Measurements from ENCODE around the gene ATP9B.

GRCh38 chr18:79108549-79109215 is 39.5 kb downstream of the ATP9B start:
- no peak for TF ChIP-seq POLR2AphosphoS5 (IDR thresholded peaks at IDR 0.05; ENCODE audit: low read depth, low read length)
- TF ChIP-seq, protein P1, sequence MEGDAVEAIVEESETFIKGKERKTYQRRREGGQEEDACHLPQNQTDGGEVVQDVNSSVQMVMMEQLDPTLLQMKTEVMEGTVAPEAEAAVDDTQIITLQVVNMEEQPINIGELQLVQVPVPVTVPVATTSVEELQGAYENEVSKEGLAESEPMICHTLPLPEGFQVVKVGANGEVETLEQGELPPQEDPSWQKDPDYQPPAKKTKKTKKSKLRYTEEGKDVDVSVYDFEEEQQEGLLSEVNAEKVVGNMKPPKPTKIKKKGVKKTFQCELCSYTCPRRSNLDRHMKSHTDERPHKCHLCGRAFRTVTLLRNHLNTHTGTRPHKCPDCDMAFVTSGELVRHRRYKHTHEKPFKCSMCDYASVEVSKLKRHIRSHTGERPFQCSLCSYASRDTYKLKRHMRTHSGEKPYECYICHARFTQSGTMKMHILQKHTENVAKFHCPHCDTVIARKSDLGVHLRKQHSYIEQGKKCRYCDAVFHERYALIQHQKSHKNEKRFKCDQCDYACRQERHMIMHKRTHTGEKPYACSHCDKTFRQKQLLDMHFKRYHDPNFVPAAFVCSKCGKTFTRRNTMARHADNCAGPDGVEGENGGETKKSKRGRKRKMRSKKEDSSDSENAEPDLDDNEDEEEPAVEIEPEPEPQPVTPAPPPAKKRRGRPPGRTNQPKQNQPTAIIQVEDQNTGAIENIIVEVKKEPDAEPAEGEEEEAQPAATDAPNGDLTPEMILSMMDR (IDR thresholded peaks at IDR 0.05), result no peak
- no peak for TF ChIP-seq TCF7L2 (IDR thresholded peaks at IDR 0.05; ENCODE audit: low read depth, low read length)

Data from Panc1 (cell line).